Osteocyte (in vitro differentiated cells): Measurements from ENCODE around the gene AATK. TPM values are rescaled to one million over a fixed set of nuclear protein-coding genes. Genes with fewer than 3 reads are reported as not detected.

ENCODE experiments used
- DNase-seq: peaks from one replicate; pipeline ENCODE4 v3.0.0; 2021; ENCODE audit warnings: mixed read lengths; ENCODE audit not compliant: unreplicated experiment; ENCODE audit errors: extremely low spot score
- H3K27ac Mint-ChIP-seq: one replicate; pipeline ENCODE4 v1.8.0; 2021; ENCODE audit warnings: mild to moderate bottlenecking, mixed read lengths; ENCODE audit not compliant: unreplicated experiment
- H3K27me3 Mint-ChIP-seq: one replicate; pipeline ENCODE4 v1.8.0; 2021; ENCODE audit warnings: mixed read lengths; ENCODE audit not compliant: unreplicated experiment
- H3K36me3 Mint-ChIP-seq: one replicate; pipeline ENCODE4 v1.8.0; 2021; ENCODE audit warnings: mixed read lengths; ENCODE audit not compliant: unreplicated experiment
- H3K4me1 Mint-ChIP-seq: one replicate; pipeline ENCODE4 v1.8.0; 2021; ENCODE audit warnings: mixed read lengths; ENCODE audit not compliant: unreplicated experiment
- H3K4me3 Mint-ChIP-seq: one replicate; pipeline ENCODE4 v1.8.0; 2021; ENCODE audit warnings: mild to moderate bottlenecking, moderate library complexity, mixed read lengths; ENCODE audit not compliant: unreplicated experiment
- H3K9me3 Mint-ChIP-seq: one replicate; pipeline ENCODE4 v1.8.0; 2021; ENCODE audit warnings: mixed read lengths; ENCODE audit not compliant: unreplicated experiment
- microRNA-seq: library from miRNA; unstranded; fragments of <30 nt; microRNA quantifications from one replicate; pipeline ENCODE4 v1.1.0, GENCODE V29; 2020; ENCODE audit not compliant: unreplicated experiment
- total RNA-seq: library from RNA; stranded (reverse); gene quantifications from 2 replicates; pipeline ENCODE4 v1.2.1, GENCODE V29; 2021
- TF ChIP-seq, protein P1 (sequence below): fragments of 200-600 bp; sonication (generic); IDR thresholded peaks from 2 replicates; pipeline ENCODE4 v1.5.0; 2021; ENCODE audit warnings: antibody characterized with exemption, mild to moderate bottlenecking, moderate library complexity

Gene AATK
- total RNA-seq, 1 donor from 2014 or later: not detected

DNA sequence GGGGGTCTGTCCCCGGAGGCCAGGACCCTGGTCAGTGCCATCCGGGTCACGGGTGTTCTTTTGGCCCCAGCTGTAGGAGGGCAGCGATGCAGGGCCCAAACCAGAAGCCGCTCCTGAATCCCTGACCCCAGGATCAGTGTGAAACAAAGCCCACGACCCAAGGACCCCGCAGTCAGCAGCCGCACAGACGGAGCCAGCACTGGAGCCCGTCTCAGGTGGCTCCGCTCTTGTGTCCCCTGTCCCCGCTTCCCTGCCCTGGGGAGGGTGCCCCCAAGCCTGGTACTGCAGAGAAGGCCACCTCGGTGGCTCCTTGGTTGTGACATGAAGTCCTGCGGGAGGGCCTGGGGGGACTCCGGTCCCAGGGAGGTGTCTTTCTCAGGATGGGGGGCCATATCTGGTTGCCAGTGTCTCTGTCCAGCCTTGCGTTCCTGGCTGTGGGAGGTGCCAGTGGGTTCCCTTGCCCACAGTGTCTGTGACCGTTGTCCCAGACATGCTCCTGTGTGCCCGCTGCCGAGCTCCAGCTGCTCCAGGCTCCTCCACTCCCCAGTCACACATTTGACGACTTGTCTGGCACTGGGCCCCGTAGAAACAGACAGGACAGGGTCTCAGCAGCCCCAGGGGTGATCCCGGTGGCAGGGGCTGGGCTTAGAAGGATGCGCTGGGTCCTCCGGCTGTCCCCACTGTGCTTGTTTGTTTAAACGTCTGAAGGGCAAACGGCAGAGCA is 97.4 kb downstream of the AATK start:
- H3K4me1 Mint-ChIP-seq: peaks cover 25% of the 10 kb centered on the region
- no peaks in the 10 kb centered on the region for H3K27me3 Mint-ChIP-seq
- no peaks in the 10 kb centered on the region for H3K36me3 Mint-ChIP-seq
- no peaks in the 10 kb centered on the region for H3K9me3 Mint-ChIP-seq
- TF ChIP-seq, protein P1, sequence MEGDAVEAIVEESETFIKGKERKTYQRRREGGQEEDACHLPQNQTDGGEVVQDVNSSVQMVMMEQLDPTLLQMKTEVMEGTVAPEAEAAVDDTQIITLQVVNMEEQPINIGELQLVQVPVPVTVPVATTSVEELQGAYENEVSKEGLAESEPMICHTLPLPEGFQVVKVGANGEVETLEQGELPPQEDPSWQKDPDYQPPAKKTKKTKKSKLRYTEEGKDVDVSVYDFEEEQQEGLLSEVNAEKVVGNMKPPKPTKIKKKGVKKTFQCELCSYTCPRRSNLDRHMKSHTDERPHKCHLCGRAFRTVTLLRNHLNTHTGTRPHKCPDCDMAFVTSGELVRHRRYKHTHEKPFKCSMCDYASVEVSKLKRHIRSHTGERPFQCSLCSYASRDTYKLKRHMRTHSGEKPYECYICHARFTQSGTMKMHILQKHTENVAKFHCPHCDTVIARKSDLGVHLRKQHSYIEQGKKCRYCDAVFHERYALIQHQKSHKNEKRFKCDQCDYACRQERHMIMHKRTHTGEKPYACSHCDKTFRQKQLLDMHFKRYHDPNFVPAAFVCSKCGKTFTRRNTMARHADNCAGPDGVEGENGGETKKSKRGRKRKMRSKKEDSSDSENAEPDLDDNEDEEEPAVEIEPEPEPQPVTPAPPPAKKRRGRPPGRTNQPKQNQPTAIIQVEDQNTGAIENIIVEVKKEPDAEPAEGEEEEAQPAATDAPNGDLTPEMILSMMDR: no peak
- H3K27ac Mint-ChIP-seq: no peak overlapping the region
- no peak for DNase-seq
- H3K4me3 Mint-ChIP-seq: no peak overlapping the region

DNA sequence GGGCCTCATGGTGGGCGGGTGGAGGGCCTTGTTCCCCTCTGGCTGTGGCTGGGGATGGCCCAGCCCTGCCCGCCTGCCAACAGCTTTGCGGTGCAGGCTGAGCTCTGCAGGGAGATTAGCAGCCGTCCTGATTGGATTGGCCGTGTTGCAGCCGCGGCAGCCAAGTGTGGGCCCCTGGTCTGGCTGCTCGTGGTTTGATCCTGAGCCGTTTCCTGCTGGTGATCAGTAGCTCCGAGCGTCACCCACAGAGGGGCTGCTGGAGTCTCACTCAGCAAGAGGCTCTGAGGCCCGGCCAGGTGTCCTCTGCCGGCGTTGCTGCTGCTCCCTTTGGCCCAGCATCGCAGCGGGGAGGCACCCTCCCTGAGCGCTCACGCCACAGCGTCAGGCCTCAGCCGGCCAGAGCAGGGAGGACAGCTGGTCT is 98.6 kb downstream of the AATK start:
- H3K4me1 Mint-ChIP-seq: peaks cover 32% of the 10 kb centered on the region
- TF ChIP-seq, protein P1: no peak

More for the DNA sequence above, 98.6 kb downstream of the AATK start:
- Mint-ChIP-seq H3K36me3 (no peaks in the 10 kb centered on the region), H3K27ac (no peak overlapping the region), H3K9me3 (no peaks in the 10 kb centered on the region), H3K4me3 (no peak overlapping the region), H3K27me3 (no peaks in the 10 kb centered on the region)
- DNase-seq: no peak

Small RNAs within 50 kb of the gene (microRNA-seq; reads per million reads assigned to microRNA genes)
- gene MIR1250: not detected
- gene MIR3065: not detected
- not detected for gene MIR338
- gene MIR657: not detected

Other genes with a start within 250 kb of the AATK start
- gene CHMP6, start 174.4 kb downstream of the AATK start, total RNA-seq: 31.1 and 35.9 TPM in 2 replicates
- 24.4 and 29.0 TPM in 2 replicates for gene BAIAP2, start 131.1 kb downstream of the AATK start, total RNA-seq
- gene PVALEF, start 714 bp downstream of the AATK start, total RNA-seq: not detected in 2 replicates
- gene CEP131, start 56.7 kb upstream of the AATK start, total RNA-seq: 12.2 and 13.8 TPM in 2 replicates
- 39.2 and 42.3 TPM in 2 replicates for gene TEPSIN, start 72.8 kb upstream of the AATK start, total RNA-seq
- 38.9 and 42.4 TPM in 2 replicates for gene NDUFAF8, start 73.1 kb upstream of the AATK start, total RNA-seq
- 120 TPM in 2 replicates for gene SLC38A10, start 129.1 kb upstream of the AATK start, total RNA-seq
- gene BAHCC1, start 229.2 kb upstream of the AATK start, total RNA-seq: 55.7 and 57.0 TPM in 2 replicates